NCI-H69 (cell line): ENCODE measurements around the gene CUL1.
A peak's percentile ranks its signal among the peaks of the same experiment; 100 is the strongest.
"Not testable (repeated sequence)": the region's sequence is repeated elsewhere in the genome, so short reads cannot be mapped to it uniquely, and the experiment has no call there.

Experiments used
- DNase-seq: peaks from one replicate; lab custom pipeline; 2025; lab: John Stamatoyannopoulos, UW

Gene CUL1

GRCh38 chr7:148697256-148698006, 1.3 kb upstream of the CUL1 start:
- DNase-seq, result peak; percentile 27

- DNase-seq, result peak; percentile 66
Measured at GRCh38 chr7:148698007-148698396, 701 bp upstream of the CUL1 start.

GRCh38 chr7:148699024-148699781, 500 bp downstream of the CUL1 start:
- DNase-seq, result peak; percentile 76

- DNase-seq, result peak; percentile 64
Measured at GRCh38 chr7:148699782-148700629, 1.3 kb downstream of the CUL1 start.

- DNase-seq, result peak; percentile 47
Measured at GRCh38 chr7:148700661-148701064, 2.0 kb downstream of the CUL1 start.

GRCh38 chr7:148701414-148701813, 2.7 kb downstream of the CUL1 start:
- peak; percentile 24 for DNase-seq

- DNase-seq, result no peak
Measured at GRCh38 chr7:148702876-148703670, 4.4 kb downstream of the CUL1 start.

GRCh38 chr7:148703671-148703962, 4.9 kb downstream of the CUL1 start:
- not testable (repeated sequence) for DNase-seq

- DNase-seq, result no peak
Measured at GRCh38 chr7:148704189-148704588, 5.5 kb downstream of the CUL1 start.

- no peak for DNase-seq
Measured at GRCh38 chr7:148704970-148705369, 6.3 kb downstream of the CUL1 start.

GRCh38 chr7:148706368-148706767, 7.7 kb downstream of the CUL1 start:
- DNase-seq, result no peak

- no peak for DNase-seq
Measured at GRCh38 chr7:148708026-148708885, 9.6 kb downstream of the CUL1 start.

- no peak for DNase-seq
Measured at GRCh38 chr7:148709014-148709413, 10.3 kb downstream of the CUL1 start.

- DNase-seq, result not testable (repeated sequence)
Measured at GRCh38 chr7:148710426-148710825, 11.7 kb downstream of the CUL1 start.

GRCh38 chr7:148711191-148712102, 12.7 kb downstream of the CUL1 start:
- DNase-seq, result no peak

- no peak for DNase-seq
Measured at GRCh38 chr7:148712678-148713329, 14.1 kb downstream of the CUL1 start.

- DNase-seq, result no peak
Measured at GRCh38 chr7:148714498-148714897, 15.8 kb downstream of the CUL1 start.

- no peak for DNase-seq
Measured at GRCh38 chr7:148715027-148715426, 16.3 kb downstream of the CUL1 start.

GRCh38 chr7:148717266-148717793, 18.6 kb downstream of the CUL1 start:
- no peak for DNase-seq
